T-helper 17 cell (primary cell): ENCODE data around the gene HAO1. TPM values are rescaled to one million over a fixed set of nuclear protein-coding genes. Genes with fewer than 3 reads are reported as not detected.
"Not testable (repeated sequence)": the region's sequence is repeated elsewhere in the genome, so short reads cannot be mapped to it uniquely, and the experiment has no call there.

Source experiments
- ATAC-seq: fragments of 150-1000 bp; cut with Tn5 transposase; 2 replicates; pipeline ENCODE4 v1.10.0; 2021; ENCODE audit warnings: mild to moderate bottlenecking, moderate library complexity
- DNase-seq, 3 donors: peaks; one replicate each; pipeline versions ENCODE4 v3.0.0 to v3.0.0-alpha.2; 2020 to 2021
- H3K9me3 ChIP-seq: one replicate; pipeline ENCODE4 v1.7.0; 2013; ENCODE audit warnings: low read length, mild to moderate bottlenecking; ENCODE audit not compliant: control insufficient read depth, poor library complexity, severe bottlenecking
- H3K27ac Mint-ChIP-seq: one replicate; pipeline ENCODE4 v1.8.0; 2022; ENCODE audit warnings: mild to moderate bottlenecking, moderate library complexity, mixed read lengths
- H3K27me3 Mint-ChIP-seq: one replicate; pipeline ENCODE4 v1.8.0; 2022; ENCODE audit warnings: mixed read lengths
- H3K36me3 Mint-ChIP-seq: one replicate; pipeline ENCODE4 v1.8.0; 2022; ENCODE audit warnings: low read depth, mixed read lengths
- H3K4me1 Mint-ChIP-seq: one replicate; pipeline ENCODE4 v1.8.0; 2022; ENCODE audit warnings: mild to moderate bottlenecking, mixed read lengths
- H3K4me3 Mint-ChIP-seq: one replicate; pipeline ENCODE4 v1.8.0; 2022; ENCODE audit warnings: mild to moderate bottlenecking, moderate library complexity, mixed read lengths
- total RNA-seq, 4 donors: library from RNA in 2 of 4; stranded (reverse) in 2 of 4; gene quantifications; one replicate each; pipeline ENCODE4 v1.2.3 and lab custom pipeline; 2022 to 2026

HAO1 gene
- total RNA-seq, 2 donors from 2014 or later: not detected

- peaks cover 22% of the 10 kb centered on the region for H3K27me3 Mint-ChIP-seq
- DNase-seq, ATAC-seq, H3K4me3 Mint-ChIP-seq, H3K36me3 Mint-ChIP-seq, H3K9me3 ChIP-seq, H3K4me1 Mint-ChIP-seq, H3K27ac Mint-ChIP-seq: not testable (repeated sequence)
Observed at GRCh38 chr20:7956561-7956960, 16.3 kb upstream of the HAO1 start.

- H3K36me3 Mint-ChIP-seq: no peaks in the 10 kb centered on the region
- no peak overlapping the region for H3K27ac Mint-ChIP-seq
Observed at GRCh38 chr20:7950387-7950786, 10.1 kb upstream of the HAO1 start.

DNA sequence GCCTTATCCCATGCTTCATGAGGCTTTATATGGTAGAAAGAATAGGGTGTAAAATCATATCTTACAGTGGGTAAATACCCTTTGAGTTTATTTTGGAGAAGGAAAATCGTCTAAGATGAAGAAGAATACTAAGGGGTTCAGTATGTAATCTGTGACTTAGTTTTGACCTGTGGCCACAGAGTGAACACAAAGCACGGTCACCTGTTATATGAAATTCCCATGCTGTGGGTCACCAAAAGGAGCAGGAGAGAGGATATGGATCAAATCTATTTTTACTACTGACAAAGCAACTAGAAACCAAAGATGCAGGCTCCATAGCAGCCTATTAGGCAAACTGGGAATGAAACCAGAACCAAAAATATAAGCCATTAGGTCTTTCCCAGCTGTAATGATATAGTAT, 3.6 kb upstream of the HAO1 start:
- ATAC-seq: no peak
- Mint-ChIP-seq H3K27me3 (peaks cover 10% of the 10 kb centered on the region), H3K27ac (no peak overlapping the region), H3K4me1 (no peaks in the 10 kb centered on the region), H3K4me3 (no peak overlapping the region), H3K36me3 (no peaks in the 10 kb centered on the region)
- no peak for DNase-seq
- H3K9me3 ChIP-seq: no peaks in the 10 kb centered on the region

More at GRCh38 chr20:7950387-7950786, 10.1 kb upstream of the HAO1 start:
- Mint-ChIP-seq H3K27me3 (no peaks in the 10 kb centered on the region), H3K4me3 (no peak overlapping the region), H3K4me1 (no peaks in the 10 kb centered on the region)
- ATAC-seq (no peak), DNase-seq (no peak)
- no peaks in the 10 kb centered on the region for H3K9me3 ChIP-seq

DNA sequence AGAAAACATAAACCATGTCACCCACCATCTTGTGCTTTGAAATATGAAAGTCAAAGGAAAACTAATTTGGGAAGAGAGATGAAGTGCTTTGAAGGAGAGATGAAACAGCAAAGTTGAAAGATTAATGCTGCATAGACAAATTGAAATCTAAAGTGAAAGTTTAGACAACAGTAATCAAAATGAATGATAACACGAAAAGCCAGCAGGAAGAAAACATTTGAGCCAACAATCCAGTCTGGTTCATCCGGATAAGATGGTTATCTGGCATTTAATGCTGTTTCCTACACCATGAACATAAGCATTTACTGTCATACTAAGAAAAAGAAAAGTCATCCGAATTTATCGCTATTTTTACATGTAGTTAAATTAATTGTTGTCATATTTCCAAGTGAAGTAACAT, 595 bp downstream of the HAO1 start:
- H3K4me1 Mint-ChIP-seq: peaks cover 5% of the 10 kb centered on the region

DNA sequence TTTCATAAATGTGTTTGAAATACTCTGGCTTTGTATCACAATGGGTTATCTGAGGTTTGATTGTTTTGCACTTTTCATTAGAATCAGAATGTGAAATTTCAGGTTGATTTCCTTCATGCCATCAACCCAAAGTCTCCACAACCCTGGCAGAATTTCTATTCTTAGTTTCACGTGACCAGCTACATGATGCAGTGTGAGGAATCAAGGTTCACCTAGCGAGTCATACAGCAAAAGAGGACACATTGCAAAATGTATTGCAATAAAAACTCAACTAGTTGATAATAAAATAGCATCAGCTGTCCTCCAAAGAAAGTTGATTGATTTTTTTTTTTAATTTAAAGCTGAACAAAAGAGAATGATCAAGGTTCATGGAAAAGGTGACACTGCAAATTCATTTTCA, 2.2 kb downstream of the HAO1 start:
- H3K27me3 Mint-ChIP-seq: peaks cover 22% of the 10 kb centered on the region
- peaks cover 5% of the 10 kb centered on the region for H3K4me1 Mint-ChIP-seq
- no peaks in the 10 kb centered on the region for H3K36me3 Mint-ChIP-seq
- no peak overlapping the region for H3K4me3 Mint-ChIP-seq
- ATAC-seq (no peak), DNase-seq (no peak)
- no peak overlapping the region for H3K27ac Mint-ChIP-seq
- H3K9me3 ChIP-seq: no peaks in the 10 kb centered on the region

More for the DNA sequence above, 595 bp downstream of the HAO1 start:
- H3K36me3 Mint-ChIP-seq: no peaks in the 10 kb centered on the region
- H3K27me3 Mint-ChIP-seq: peaks cover 22% of the 10 kb centered on the region
- no peak overlapping the region for H3K4me3 Mint-ChIP-seq
- H3K27ac Mint-ChIP-seq: no peak overlapping the region
- ATAC-seq (no peak), DNase-seq (no peak)
- H3K9me3 ChIP-seq: no peaks in the 10 kb centered on the region

DNA sequence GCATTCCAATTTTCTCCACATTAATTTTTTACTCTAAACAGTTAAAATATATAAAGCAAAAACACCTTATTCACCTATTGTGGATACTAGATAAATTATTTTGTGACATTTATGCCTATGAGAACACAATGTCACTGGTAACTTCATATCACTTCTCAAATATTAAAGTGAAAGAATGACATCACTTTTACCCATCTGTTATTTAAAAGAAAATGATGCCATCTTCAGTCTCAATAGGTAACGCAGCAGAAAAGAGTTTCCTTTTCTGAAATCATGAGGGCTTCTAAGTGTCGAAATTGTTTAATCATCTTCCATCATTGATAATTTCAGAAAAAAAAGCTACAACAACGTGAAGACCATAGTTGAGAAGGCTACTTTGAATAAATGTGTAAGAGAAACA, 2.9 kb downstream of the HAO1 start:
- H3K9me3 ChIP-seq: no peaks in the 10 kb centered on the region
- Mint-ChIP-seq H3K27ac (no peak overlapping the region), H3K4me1 (peaks cover 5% of the 10 kb centered on the region), H3K36me3 (no peaks in the 10 kb centered on the region), H3K4me3 (no peak overlapping the region), H3K27me3 (peaks cover 22% of the 10 kb centered on the region)
- no peak for DNase-seq
- ATAC-seq: no peak

- ATAC-seq (no peak), DNase-seq (no peak)
- no peak overlapping the region for H3K27ac Mint-ChIP-seq
- no peak overlapping the region for H3K4me3 Mint-ChIP-seq
- peaks cover 5% of the 10 kb centered on the region for H3K4me1 Mint-ChIP-seq
- H3K9me3 ChIP-seq: no peaks in the 10 kb centered on the region
- peaks cover 31% of the 10 kb centered on the region for H3K27me3 Mint-ChIP-seq
- no peaks in the 10 kb centered on the region for H3K36me3 Mint-ChIP-seq
Observed at GRCh38 chr20:7935027-7935551, 5.2 kb downstream of the HAO1 start.

- Mint-ChIP-seq H3K4me3 (no peak overlapping the region), H3K36me3 (no peaks in the 10 kb centered on the region), H3K27me3 (peaks cover 33% of the 10 kb centered on the region), H3K4me1 (peaks cover 5% of the 10 kb centered on the region), H3K27ac (no peak overlapping the region)
- DNase-seq: no peak
- H3K9me3 ChIP-seq: no peaks in the 10 kb centered on the region
- ATAC-seq: no peak
Observed at GRCh38 chr20:7933346-7933745, 6.9 kb downstream of the HAO1 start.

DNA sequence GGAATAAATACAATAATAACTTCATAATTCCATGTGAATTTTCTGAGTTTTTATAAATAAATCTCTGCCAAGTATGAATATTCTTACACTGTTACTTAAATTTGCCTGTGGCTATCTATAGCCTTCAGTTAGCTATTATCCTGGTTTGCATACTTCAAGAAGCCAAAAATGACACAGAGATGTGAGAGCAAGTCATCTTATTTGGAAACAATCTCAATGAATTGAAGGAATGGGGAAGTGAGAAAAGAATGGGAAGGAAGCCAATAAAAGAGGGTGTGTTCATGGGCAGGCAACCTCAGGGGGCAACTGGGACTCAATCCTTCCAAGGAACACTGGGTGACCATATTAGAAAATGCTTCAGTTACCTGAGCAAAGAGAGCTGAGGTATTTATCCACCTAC, 9.9 kb downstream of the HAO1 start:
- no peaks in the 10 kb centered on the region for H3K4me1 Mint-ChIP-seq
- no peak overlapping the region for H3K27ac Mint-ChIP-seq

DNA sequence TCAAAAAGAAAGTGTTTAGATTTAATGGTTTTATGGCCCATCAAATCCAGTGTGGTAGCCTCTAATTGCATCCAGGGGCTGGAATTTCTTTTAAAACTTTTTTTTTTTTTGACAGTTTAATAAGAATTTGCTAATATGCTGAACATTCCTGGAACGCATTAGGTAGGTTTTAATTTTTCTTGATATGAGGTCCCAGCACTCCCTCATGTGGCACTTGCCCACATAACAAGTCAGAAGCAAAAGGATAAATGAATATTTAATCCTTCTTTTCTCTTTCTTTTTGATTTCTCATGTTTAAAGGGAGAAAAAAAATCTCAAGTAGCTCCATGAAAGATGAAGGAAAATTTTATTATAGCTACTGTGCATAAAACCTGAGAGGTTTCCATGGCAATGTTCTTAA, 13.5 kb downstream of the HAO1 start:
- DNase-seq: no peak
- Mint-ChIP-seq H3K36me3 (no peaks in the 10 kb centered on the region), H3K4me1 (no peaks in the 10 kb centered on the region), H3K4me3 (no peak overlapping the region), H3K27me3 (peaks cover 18% of the 10 kb centered on the region), H3K27ac (no peak overlapping the region)
- no peak for ATAC-seq
- no peaks in the 10 kb centered on the region for H3K9me3 ChIP-seq

More for the DNA sequence above, 9.9 kb downstream of the HAO1 start:
- ATAC-seq (no peak), DNase-seq (no peak)
- Mint-ChIP-seq H3K36me3 (no peaks in the 10 kb centered on the region), H3K27me3 (peaks cover 25% of the 10 kb centered on the region), H3K4me3 (no peak overlapping the region)
- no peaks in the 10 kb centered on the region for H3K9me3 ChIP-seq

DNA sequence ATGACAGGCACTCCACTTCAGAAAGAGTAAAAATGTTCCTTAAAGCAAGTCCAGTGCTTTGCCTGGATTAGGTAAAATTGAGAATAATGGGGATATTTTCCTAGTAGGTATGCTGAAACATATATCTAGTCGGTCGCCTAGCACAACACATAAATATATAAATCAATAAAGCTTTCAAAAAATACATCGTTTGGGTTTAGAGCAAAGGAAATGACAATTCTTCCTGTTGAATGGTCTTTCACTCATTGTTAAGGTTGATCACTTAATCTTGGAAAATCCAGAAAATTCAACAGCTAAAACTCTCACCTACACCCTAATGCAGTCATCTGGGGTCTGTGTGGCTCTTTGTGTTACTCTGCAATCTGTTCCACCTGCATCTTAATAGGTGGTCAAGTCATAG, 13.9 kb downstream of the HAO1 start:
- DNase-seq (no peak), ATAC-seq (no peak)
- no peaks in the 10 kb centered on the region for H3K36me3 Mint-ChIP-seq
- no peak overlapping the region for H3K4me3 Mint-ChIP-seq
- no peaks in the 10 kb centered on the region for H3K4me1 Mint-ChIP-seq
- H3K27me3 Mint-ChIP-seq: peaks cover 14% of the 10 kb centered on the region
- no peak overlapping the region for H3K27ac Mint-ChIP-seq
- no peaks in the 10 kb centered on the region for H3K9me3 ChIP-seq

- H3K9me3 ChIP-seq: no peaks in the 10 kb centered on the region
- Mint-ChIP-seq H3K4me3 (no peak overlapping the region), H3K27me3 (no peaks in the 10 kb centered on the region), H3K27ac (no peak overlapping the region), H3K36me3 (no peaks in the 10 kb centered on the region), H3K4me1 (no peaks in the 10 kb centered on the region)
- ATAC-seq (no peak), DNase-seq (no peak)
Observed at GRCh38 chr20:7924692-7925091, 15.6 kb downstream of the HAO1 start.

GRCh38 chr20:7916648-7917047, 23.6 kb downstream of the HAO1 start:
- H3K36me3 Mint-ChIP-seq: no peaks in the 10 kb centered on the region
- ATAC-seq: no peak
- H3K27ac Mint-ChIP-seq: no peak overlapping the region
- H3K27me3 Mint-ChIP-seq: peaks cover 23% of the 10 kb centered on the region
- DNase-seq: no peak
- no peaks in the 10 kb centered on the region for H3K9me3 ChIP-seq
- no peak overlapping the region for H3K4me3 Mint-ChIP-seq
- H3K4me1 Mint-ChIP-seq: no peaks in the 10 kb centered on the region

GRCh38 chr20:7912551-7912950, 27.7 kb downstream of the HAO1 start:
- Mint-ChIP-seq H3K36me3 (no peaks in the 10 kb centered on the region), H3K4me1 (no peaks in the 10 kb centered on the region), H3K4me3 (no peak overlapping the region), H3K27me3 (peaks cover 9% of the 10 kb centered on the region), H3K27ac (no peak overlapping the region)
- DNase-seq (no peak), ATAC-seq (no peak)
- no peaks in the 10 kb centered on the region for H3K9me3 ChIP-seq
